AG20443 (cell line): ENCODE results near the gene PSMD9.
A peak's percentile ranks its signal among the peaks of the same experiment; 100 is the strongest.

Experiments
- DNase-seq: peaks from one replicate; pipeline ENCODE4 v3.0.0; 2012; ENCODE audit warnings: low spot score, mixed read lengths

The PSMD9 gene

GRCh38 chr12:121955258-121956237 lies 67.0 kb downstream of the PSMD9 start:
- peak; percentile 46 for DNase-seq

- no peak for DNase-seq
These were observed 69.4 kb downstream of the PSMD9 start for GRCh38 chr12:121957861-121958515.

- peak; percentile 37 for DNase-seq
These were observed 70.1 kb downstream of the PSMD9 start for GRCh38 chr12:121958541-121959240.

- no peak for DNase-seq
These were observed 72.0 kb downstream of the PSMD9 start for GRCh38 chr12:121960541-121960940.

GRCh38 chr12:121961195-121961879 lies 72.7 kb downstream of the PSMD9 start:
- DNase-seq, result no peak

GRCh38 chr12:121963341-121964018 lies 74.9 kb downstream of the PSMD9 start:
- no peak for DNase-seq

- peak; percentile 72 for DNase-seq
These were observed 76.4 kb downstream of the PSMD9 start for GRCh38 chr12:121964813-121965643.

- DNase-seq, result no peak
These were observed 78.4 kb downstream of the PSMD9 start for GRCh38 chr12:121966959-121967358.
